K562 (cell line): Measurements from ENCODE around the gene LRRC47. TPM values are rescaled to one million over a fixed set of nuclear protein-coding genes. Genes with fewer than 3 reads are reported as not detected.
A peak's percentile ranks its signal among the peaks of the same experiment; 100 is the strongest.

Experiments
- ATAC-seq: fragments of 200-7000 bp; cut with Tn5 transposase; 3 replicates; pipeline ENCODE4 v1.9.1; 2020; ENCODE audit warnings: moderate library complexity
- BruUV-seq: library from RNA; stranded (reverse); fragments of 400-500 nt; replicated peaks from 2 replicates; lab custom pipeline; 2021; lab: Mats Ljungman, UMichigan
- CTCF ChIA-PET: fragments of 300-600 bp; formaldehyde crosslinking; extraction: SDS; loops from one replicate; lab custom pipeline; 2021; ENCODE audit warnings: low intra/inter-chr PET ratio; lab: Yijun Ruan, JAX
- POLR2A ChIA-PET: fragments of 300-600, 350-650 bp; sonication (Branson Sonifier 250); formaldehyde crosslinking; extraction: SDS; loops from one replicate; lab custom pipeline; 2021; ENCODE audit warnings: antibody characterized with exemption, inconsistent platforms; lab: Yijun Ruan, JAX
- DNase-seq, 4 experiments: peaks; one replicate each; pipeline versions ENCODE4 v3.0.0 to v3.0.0-alpha.2; 2011 to 2018; ENCODE audit warnings: low spot score in 3 of 4, mixed read lengths in 3 of 4; ENCODE audit errors: extremely low read depth in 1 of 4
- FAIRE-seq: peaks from 2 replicates; lab custom pipeline; 2011; peaks lifted over from hg19 to GRCh38; lab: Jason Lieb, UNC
- H2AFZ ChIP-seq: 2 replicates; pipeline ENCODE4 v1.6.0; 2011; ENCODE audit warnings: low read depth, low read length, control low read depth, inconsistent platforms
- H3K27ac ChIP-seq: fragments of 200-600 bp; 3 replicates; pipeline ENCODE4 v1.8.0; 2011; ENCODE audit warnings: low read depth, mild to moderate bottlenecking, control low read depth, inconsistent platforms, low read length, moderate library complexity, mixed read lengths; ENCODE audit errors: extremely low read depth
- H3K27me3 ChIP-seq, 2 experiments: fragments of 300-600 bp in 1 of 2; 2 replicates in 1 of 2; 3 replicates in 1 of 2; pipeline versions ENCODE4 v1.6.0 to v1.8.0; 2011; ENCODE audit warnings: inconsistent platforms in 2 of 2, low read length in 2 of 2, mild to moderate bottlenecking in 1 of 2, mixed read lengths in 1 of 2, moderate library complexity in 1 of 2; ENCODE audit not compliant: control insufficient read depth in 2 of 2, insufficient read depth in 2 of 2
- H3K36me3 ChIP-seq: fragments of 300-600 bp; 3 replicates; pipeline ENCODE4 v1.8.0; 2011; ENCODE audit warnings: mild to moderate bottlenecking, low read length, inconsistent platforms; ENCODE audit not compliant: control insufficient read depth, insufficient read depth
- H3K4me1 ChIP-seq, 2 experiments: fragments of 200-600 bp in 1 of 2; replicated peaks in 1 of 2; 2 replicates in 1 of 2; 3 replicates in 1 of 2; pipeline versions ENCODE4 v1.5.1 to v1.8.0; 2011; ENCODE audit warnings: inconsistent platforms in 2 of 2, low read length in 2 of 2, mild to moderate bottlenecking in 1 of 2, mixed read lengths in 1 of 2, moderate library complexity in 1 of 2; ENCODE audit not compliant: control insufficient read depth in 2 of 2, insufficient read depth in 2 of 2
- H3K4me2 ChIP-seq: 2 replicates; pipeline ENCODE4 v1.6.1; 2011; ENCODE audit warnings: low read length, control low read depth, inconsistent platforms, mixed read lengths; ENCODE audit not compliant: insufficient read depth
- H3K4me3 ChIP-seq: fragments of 200-600 bp; sonication (generic), shearing (Covaris generic); 2 replicates; pipeline ENCODE4 v1.5.1; 2016; ENCODE audit warnings: control low read depth, inconsistent platforms
- H3K79me2 ChIP-seq: fragments of 200-600 bp; 3 replicates; pipeline ENCODE4 v1.8.0; 2011; ENCODE audit warnings: low read length, inconsistent platforms; ENCODE audit not compliant: control insufficient read depth, insufficient read depth
- H3K9ac ChIP-seq, 2 experiments: 2 replicates each; pipeline versions ENCODE4 v1.6.0 to v1.6.1; 2011; ENCODE audit warnings: low read depth in 2 of 2, low read length in 2 of 2, control low read depth in 1 of 2, inconsistent platforms in 1 of 2, mild to moderate bottlenecking in 1 of 2, mixed read lengths in 1 of 2; ENCODE audit not compliant: insufficient read depth in 1 of 2
- H3K9me1 ChIP-seq: one replicate; pipeline ENCODE4 v1.6.0; 2011; ENCODE audit warnings: inconsistent platforms, mild to moderate bottlenecking, low read length, moderate library complexity; ENCODE audit not compliant: control insufficient read depth, insufficient read depth
- H3K9me3 ChIP-seq: replicated peaks from 2 replicates; pipeline ENCODE4 v1.5.1; 2011; ENCODE audit warnings: low read depth, low read length, inconsistent platforms; ENCODE audit not compliant: control insufficient read depth, insufficient read depth
- H4K20me1 ChIP-seq: replicated peaks from 2 replicates; pipeline ENCODE4 v1.6.1; 2011; ENCODE audit warnings: low read length, inconsistent platforms, mixed read lengths; ENCODE audit not compliant: control insufficient read depth, insufficient read depth
- BRF2 ChIP-seq: IDR thresholded peaks from 3 replicates; pipeline ENCODE4 v1.6.1; 2011; ENCODE audit warnings: borderline replicate concordance, mild to moderate bottlenecking; ENCODE audit not compliant: insufficient read length, insufficient read depth
- CBFA2T2 ChIP-seq: fragments of 450-650 bp; conservative IDR thresholded peaks from 2 replicates; pipeline ENCODE4 v1.6.1; 2017; ENCODE audit warnings: mild to moderate bottlenecking
- CLOCK ChIP-seq: fragments of 250-450 bp; sonication (Bioruptor Pico); IDR thresholded peaks from 2 replicates; pipeline ENCODE4 v1.4.0; 2020; ENCODE audit warnings: mild to moderate bottlenecking, moderate library complexity, borderline replicate concordance
- CREM ChIP-seq: IDR thresholded peaks from 2 replicates; pipeline ENCODE4 v1.6.1; 2014; ENCODE audit warnings: antibody characterized with exemption, low read depth
- ELF2 ChIP-seq: fragments of 250-450 bp; sonication (Bioruptor Pico); IDR thresholded peaks from 2 replicates; pipeline ENCODE4 v1.5.0; 2021; ENCODE audit warnings: mild to moderate bottlenecking
- GTF2F1 ChIP-seq: IDR thresholded peaks from 2 replicates; pipeline ENCODE4 v1.6.1; 2011; ENCODE audit warnings: low read depth, low read length, improper control_type of control experiment
- LEF1 ChIP-seq: fragments of 450-650 bp; IDR thresholded peaks from 2 replicates; pipeline ENCODE4 v1.6.1; 2016; ENCODE audit warnings: mild to moderate bottlenecking
- MXI1 ChIP-seq: IDR thresholded peaks from 2 replicates; pipeline ENCODE4 v1.6.1; 2011; ENCODE audit warnings: low read depth, mild to moderate bottlenecking, improper control_type of control experiment, low read length
- NFIC ChIP-seq: fragments of 450-650 bp; IDR thresholded peaks from 2 replicates; pipeline ENCODE4 v1.6.1; 2017; ENCODE audit warnings: mild to moderate bottlenecking, inconsistent platforms
- RBFOX2 ChIP-seq: fragments of 200-400 bp; formaldehyde crosslinking; IDR thresholded peaks from 2 replicates; pipeline ENCODE4 v1.6.1; 2017; ENCODE audit warnings: low read depth, mild to moderate bottlenecking, low read length, moderate library complexity
- TCF3 ChIP-seq: sonication (generic); formaldehyde crosslinking; IDR thresholded peaks from 2 replicates; pipeline ENCODE4 v1.4.0; 2020; ENCODE audit warnings: mild to moderate bottlenecking, missing genetic modification reagents
- TRIM25 ChIP-seq: fragments of 450-650 bp; IDR thresholded peaks from 2 replicates; pipeline ENCODE4 v1.7.0; 2016; ENCODE audit warnings: borderline replicate concordance
- ZBTB11 ChIP-seq, 3 experiments: fragments of 200-800 bp in 1 of 3; fragments of 250-450 bp in 1 of 3; fragments of 450-650 bp in 1 of 3; sonication (Bioruptor Pico) in 1 of 3; sonication (Bioruptor generic) in 1 of 3; formaldehyde crosslinking in 1 of 3; IDR thresholded peaks; 2 replicates each; pipeline versions ENCODE4 v1.6.1 to v1.8.0; 2016 to 2022; ENCODE audit warnings: mild to moderate bottlenecking in 2 of 3, missing genetic modification characterization in 2 of 3, missing compliant biosample characterization in 1 of 3, moderate library complexity in 1 of 3
- WGBS: fragments of 100-300 bp; shearing (Covaris generic); methylation state at CpG from one replicate; pipeline ENCODE4 v1.1.6; 2016; ENCODE audit warnings: low coverage, mixed read lengths; ENCODE audit not compliant: insufficient coverage; ENCODE audit errors: missing lambda C conversion rate; 5-methylcytosine and 5-hydroxymethylcytosine counted together
- in situ Hi-C: fragments of 300-500 bp; cut with MboI; formaldehyde crosslinking; loops from 4 replicates; pipeline ENCODE4 v1.15.0; 2018; ENCODE audit warnings: inconsistent platforms, mixed read lengths
- intact Hi-C: fragments of 100-400 bp; cut with micrococcal nuclease; formaldehyde crosslinking; loops from 2 replicates; pipeline ENCODE4 v1.14.2; 2022
- polyA plus RNA-seq, 8 experiments: library from polyadenylated mRNA; depleted of rRNA in 4 of 8; stranded (reverse) in 5 of 8; unstranded in 3 of 8; fragments of >200 nt; fragmentation: Nextera tagmentation in 2 of 8; fragmentation: Illumina TruSeq in 1 of 8; extraction: Ambion mirVana in 2 of 8; extraction: Trizol in 1 of 8; gene quantifications; 2 replicates each; pipeline versions ENCODE4 v1.2.1 to v1.2.3, GENCODE V29; 2011 to 2014; ENCODE audit warnings: inconsistent platforms in 1 of 8, missing spikeins in 1 of 8
- total RNA-seq, 7 experiments: library from RNA; depleted of rRNA in 6 of 7; stranded (reverse); fragments of >200 nt in 6 of 7; fragmentation: Illumina TruSeq in 2 of 7; extraction: Trizol in 2 of 7; gene quantifications; 2 replicates each; pipeline versions ENCODE4 v1.2.1 to v1.2.3, GENCODE V29; 2011 to 2021; ENCODE audit warnings: low replicate concordance in 1 of 7

Gene LRRC47
- total and polyA plus RNA-seq, 9 of the 15 experiments (the other 6 are each of a cell fraction or from before 2014, with no cell fraction given): 4.6 to 68.0 (median 35.9) TPM

GRCh38 chr1:3807769-3808168 is 11.5 kb upstream of the LRRC47 start:
- Histone ChIP-seq H3K4me1 (peaks cover 22 to 38% of the 10 kb centered on the region in 2 experiments), H3K36me3 (no peaks in the 10 kb centered on the region), H3K9me1 (no peaks in the 10 kb centered on the region), H3K4me3 (no peak overlapping the region), H3K79me2 (no peaks in the 10 kb centered on the region), H3K27ac (no peak overlapping the region), H3K9me3 (no peaks in the 10 kb centered on the region), H3K27me3 (no peaks in the 10 kb centered on the region), H2AFZ (peak overlapping the region; percentile 2; the same call in 1 of the 2 replicates), H3K4me2 (peak overlapping the region; percentile 57; the same call in 1 of the 2 replicates), H4K20me1 (no peaks in the 10 kb centered on the region), H3K9ac (0 out of 4 replicates have a peak overlapping the region, but pooled peaks of 1 of the 2 experiments have one; percentile 2)
- peak; percentile 58 for FAIRE-seq
- DNase-seq: peak; percentile 68 to 86 (median 70)
- ChIA-PET POLR2A (interaction anchor here (0.6 to 1.2 kb wide), 4 partner anchors 12 to 77 kb away, joined by 3 to 5 read pairs (median 4); partner anchors contain the start of gene LRRC47), CTCF (interaction anchor here (0.6 kb wide), 1 partner anchor 112 kb away, joined by 3 read pairs; no protein-coding TSS in a partner anchor)
- ATAC-seq: peak; percentile 66
- WGBS: 3% methylated on average over 5 of the region's 5 CpGs
- BruUV-seq: no TSS peak
- intact Hi-C loops (no loop called here), in situ Hi-C loops (no loop called here)
- TF ChIP-seq NFIC (no peak; the same call in 1 of the 2 replicates), CREM (peak; percentile 55; the same call in 1 of the 2 replicates), CLOCK (CRISPR knock-in tag) (no peak), MXI1 (no peak), ELF2 (CRISPR knock-in tag) (no peak), TCF3 (CRISPR knock-in tag) (peak; percentile 59), GTF2F1 (no peak), ZBTB11 (CRISPR knock-in tag; IDR thresholded peaks at IDR 0.05) (no peak), TRIM25 (no peak), RBFOX2 (no peak), CBFA2T2 (peak; percentile 62), LEF1 (peak; percentile 55; the same call in 1 of the 2 replicates), BRF2 (no peak)
